ENCODE measurements around the gene SGPL1.

Gene SGPL1

DNA sequence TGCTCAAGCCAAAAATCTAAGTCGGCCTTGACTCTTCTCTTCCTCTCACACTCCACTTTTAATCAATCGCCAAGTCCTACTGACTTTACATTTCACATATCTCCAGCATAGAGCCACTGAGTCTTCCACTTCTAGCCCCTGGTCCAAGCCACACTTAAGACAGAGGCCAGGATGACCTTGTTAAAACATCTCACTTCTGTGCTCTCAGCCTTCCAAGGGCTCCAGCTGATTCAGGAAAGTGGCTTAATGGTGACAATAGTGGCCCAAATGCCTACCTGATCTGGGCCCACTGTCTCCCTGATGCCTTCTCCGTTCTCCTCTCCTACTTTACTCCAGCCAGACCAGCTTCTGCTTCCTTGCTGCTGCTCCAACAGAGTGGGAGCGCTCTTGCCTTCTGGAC is 35.0 kb upstream of the SGPL1 start:
- DNase-seq: no peak

DNA sequence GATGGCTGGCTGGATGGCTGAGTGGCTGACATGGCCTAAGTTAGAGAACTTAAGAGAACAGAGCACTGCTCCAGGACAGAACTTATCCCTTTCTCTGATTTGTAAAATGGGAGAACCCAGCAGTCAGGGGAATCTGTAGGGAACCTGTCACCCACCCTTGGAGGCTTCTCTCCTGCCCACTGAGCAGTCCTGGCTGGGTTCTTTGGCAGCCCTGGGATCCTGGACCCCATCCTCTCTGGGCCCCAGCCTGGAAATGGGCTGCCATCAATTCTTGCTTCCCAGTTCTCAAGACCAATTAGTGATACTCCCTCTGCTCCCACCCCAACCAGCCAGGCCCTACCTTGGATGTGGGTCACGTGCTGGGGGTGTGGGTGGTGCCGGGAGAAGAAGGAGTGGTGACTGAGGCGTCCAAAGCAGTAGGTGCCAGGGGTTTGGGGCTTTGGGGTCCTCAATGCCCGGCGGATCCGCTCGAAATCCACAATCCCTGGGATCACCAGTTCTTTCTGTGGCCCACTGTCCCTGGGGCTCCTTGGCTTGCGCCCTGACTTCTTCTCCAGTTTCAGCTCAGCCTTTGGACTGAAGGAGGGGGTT is 34.2 kb upstream of the SGPL1 start:
- DNase-seq: no peak

DNA sequence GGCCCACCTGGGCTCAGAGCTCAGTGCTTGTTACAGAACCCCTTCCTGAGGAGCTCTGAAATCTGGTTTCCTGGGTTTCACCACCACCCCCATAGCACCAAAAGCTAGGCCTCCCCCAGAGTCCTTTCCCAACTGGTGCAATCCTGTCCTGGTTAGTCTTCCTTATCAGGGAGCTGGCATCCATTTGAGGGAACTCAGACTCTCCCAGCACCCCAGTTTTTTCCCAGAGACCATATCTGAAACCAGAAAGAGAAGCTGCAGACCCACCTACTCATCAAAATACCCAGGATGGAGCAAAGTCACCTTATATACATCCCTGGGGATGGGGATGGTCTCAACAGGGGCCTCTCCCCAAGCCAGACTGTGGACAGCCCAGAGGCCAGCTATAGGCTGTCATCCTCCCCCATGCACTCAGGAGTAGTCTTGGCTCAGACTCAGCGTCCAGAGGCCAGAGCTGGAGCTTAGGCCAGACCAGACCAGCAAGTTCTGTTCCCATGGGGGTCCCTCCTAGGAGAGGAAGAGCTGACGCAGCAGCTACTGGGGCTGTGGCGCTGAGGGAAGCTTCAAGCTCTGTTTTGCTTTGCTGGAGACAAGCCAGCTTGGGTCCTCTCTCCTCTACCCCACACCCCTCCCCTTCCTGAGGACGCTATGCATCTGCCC is 33.5 kb upstream of the SGPL1 start:
- peak; percentile 2 for DNase-seq

DNA sequence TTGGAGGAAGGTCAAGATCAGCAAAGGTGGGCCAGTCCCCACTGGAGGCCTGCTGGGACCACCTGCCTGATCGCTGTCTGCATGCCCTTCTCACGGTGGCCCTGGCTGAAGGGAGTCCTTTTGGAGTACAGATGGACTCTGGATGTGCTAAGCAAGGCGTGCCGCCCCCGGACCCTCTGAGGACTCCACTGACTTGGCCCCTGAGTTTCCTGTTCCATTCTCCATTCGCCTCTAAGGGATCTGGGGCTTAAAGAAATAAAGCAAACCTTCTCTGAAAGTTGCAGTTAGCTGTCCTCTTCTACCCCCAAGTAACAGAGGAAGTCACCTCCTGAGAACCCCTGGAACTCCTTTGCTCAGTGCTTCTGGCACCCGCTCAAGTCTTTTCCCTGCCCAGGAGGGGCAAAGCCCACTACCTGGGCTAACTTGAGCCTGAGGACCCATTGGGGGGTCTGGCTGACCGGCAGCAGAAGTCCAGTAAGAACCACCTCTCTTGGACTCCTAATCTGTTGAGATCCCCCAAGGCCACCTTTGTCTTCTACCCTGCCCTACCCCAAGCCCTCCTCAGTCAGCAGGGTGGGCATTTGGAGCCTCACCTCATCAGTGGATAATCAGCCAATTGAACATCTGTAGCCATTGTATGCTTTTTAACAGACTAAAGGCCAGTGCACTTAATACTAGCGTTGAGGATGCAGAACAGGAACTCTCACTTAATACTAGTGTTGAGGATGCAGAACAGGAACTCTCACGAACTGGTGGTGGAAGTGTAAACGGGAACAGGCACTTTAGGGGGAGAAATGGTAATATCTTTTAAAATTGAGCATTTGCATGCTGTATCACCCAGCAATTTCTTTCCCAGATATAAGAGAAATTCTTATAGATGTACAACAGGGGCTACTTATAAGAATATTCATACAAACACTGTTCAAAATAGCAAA is 32.7 kb upstream of the SGPL1 start:
- no peak for DNase-seq

DNA sequence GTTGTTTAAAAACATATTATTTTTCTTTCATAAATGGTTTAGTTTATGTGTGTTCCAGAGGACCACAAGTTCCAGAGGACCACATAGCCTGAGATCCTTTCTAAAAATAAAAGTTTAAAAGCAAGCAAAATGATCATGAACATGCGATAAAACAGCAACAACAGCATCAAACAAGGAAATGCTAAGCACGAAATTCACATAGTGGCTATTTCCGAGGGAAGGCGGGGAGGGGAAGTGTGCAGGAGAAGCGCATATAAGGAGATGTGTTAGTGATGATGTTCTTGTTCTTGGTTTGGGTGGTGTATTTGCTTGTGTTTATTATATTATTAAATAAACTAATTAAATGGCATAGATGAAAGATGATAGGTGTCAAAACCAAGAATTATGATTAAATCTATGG is 31.7 kb upstream of the SGPL1 start:
- DNase-seq: no peak

DNA sequence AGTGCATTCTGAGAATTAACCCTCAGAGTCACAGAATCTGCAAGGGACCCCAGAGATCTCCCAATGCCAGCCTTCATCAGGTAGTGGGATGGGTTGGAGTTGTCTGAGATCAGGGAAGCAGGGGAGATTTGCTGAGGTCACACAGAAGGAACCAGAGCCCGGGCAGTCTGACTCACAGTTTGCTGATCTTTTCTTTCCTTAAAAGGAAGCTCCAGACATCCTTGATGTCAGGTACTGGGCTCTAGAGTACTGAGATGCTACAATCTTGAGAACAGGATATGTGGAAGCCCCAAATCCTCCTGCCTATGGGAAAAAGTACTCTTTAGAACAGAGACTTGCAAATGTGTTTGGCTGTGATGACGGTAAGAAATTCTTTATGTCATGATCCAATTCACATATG is 31.3 kb upstream of the SGPL1 start:
- no peak for DNase-seq

DNA sequence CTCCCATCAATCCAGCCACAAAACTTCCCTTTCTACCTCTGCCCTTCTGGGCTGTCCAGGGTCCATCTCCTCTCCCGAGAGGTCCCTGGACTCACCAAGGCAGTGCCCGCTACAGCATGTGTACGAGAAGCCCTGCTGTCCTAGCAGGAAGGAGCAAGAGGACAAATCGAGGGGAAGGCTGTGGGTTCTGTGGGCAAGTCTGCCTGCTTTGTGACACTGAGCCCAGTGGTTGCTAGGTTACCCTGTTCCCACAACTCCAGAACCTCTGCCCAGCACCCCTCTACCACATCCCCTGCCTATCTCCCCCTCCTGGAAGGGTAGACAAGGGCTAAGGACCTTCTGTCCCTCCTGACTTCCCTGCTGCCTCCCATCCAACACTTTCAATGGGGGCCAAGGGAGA is 30.6 kb upstream of the SGPL1 start, which contains the start of gene TBATA:
Gene TBATA, minus strand, starts transcription at position 188 of the 400 bp plus-strand sequence. CDS start 1,998 bp downstream, outside the sequence.
- no peak for DNase-seq

DNA sequence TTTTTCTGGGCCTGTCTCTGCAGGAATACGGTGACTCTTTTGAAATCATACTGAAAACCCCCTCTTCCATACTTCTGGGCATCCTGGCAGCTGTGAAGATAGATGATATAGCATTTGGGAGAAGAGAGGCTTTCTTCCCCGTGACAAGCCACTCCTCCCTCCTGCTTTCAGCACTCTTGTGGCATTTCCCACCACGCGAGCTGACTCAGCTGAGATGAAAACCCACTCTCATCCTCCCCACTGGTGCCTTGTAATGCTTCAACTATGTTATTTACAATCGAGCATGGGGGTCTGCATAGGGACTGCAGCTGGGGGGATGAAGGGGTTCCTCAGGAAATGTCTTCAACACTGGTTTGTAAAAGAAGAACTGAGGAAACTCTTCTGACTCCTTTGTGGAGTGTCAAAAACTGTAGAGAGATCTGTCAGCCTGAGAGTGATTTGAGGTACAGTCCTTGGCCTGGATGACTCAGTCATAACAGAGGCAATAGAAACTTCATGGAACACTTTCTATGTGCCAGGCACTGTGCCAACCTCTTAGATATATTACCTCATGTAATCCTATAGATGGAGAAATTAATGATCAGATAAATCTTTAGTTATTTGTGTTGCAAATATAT is 28.8 kb upstream of the SGPL1 start:
- no peak for DNase-seq

DNA sequence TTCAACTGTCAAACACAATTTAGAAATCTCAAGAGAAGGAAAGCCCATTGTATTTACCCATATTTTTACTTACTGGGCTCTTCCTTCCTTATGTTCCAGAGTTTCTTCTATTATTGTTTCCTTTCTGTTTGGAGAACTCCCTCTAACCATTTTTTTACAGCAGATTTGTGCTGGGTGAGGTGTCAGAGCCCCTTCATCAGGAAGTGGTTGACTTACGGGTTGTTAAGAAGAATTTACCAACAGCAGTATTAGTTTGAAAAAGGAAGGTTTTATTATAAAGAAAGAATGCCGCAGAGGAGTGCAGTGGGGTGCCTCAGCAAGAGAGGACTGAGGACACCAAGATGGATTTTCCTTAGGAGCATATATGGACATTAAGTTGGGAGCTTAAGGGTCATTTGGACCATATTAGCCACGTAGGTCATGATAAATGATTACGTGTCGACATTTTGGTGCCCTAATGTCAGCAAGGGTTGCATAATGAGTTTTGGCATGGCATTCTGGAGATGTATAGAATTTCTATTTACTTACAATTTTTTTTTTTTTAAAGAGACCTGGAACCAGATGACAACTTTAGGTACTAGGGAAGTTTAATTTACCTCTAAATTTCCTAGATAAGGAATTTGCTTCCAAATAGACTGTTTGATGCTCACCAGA is 24.2 kb upstream of the SGPL1 start:
- DNase-seq: no peak

DNA sequence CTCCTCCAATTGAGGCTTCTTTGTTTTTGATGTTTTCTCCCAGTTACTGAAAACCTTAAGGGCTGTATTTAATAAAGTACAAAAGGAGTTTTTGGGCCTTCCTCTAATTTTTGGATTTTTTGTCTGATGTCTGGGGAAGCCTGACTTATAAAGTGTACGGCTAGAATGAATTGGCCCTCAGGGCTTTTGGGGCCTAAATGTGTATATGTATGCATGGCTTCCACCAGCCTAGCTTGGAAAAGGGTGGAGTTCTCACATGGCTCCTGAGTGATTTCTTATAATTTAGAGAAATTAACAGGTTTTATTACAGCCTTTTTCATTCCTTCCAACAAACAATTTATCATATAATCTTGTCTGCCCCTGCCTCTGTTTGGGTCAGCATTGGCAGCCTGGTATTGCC is 20.1 kb upstream of the SGPL1 start:
- DNase-seq: no peak

DNA sequence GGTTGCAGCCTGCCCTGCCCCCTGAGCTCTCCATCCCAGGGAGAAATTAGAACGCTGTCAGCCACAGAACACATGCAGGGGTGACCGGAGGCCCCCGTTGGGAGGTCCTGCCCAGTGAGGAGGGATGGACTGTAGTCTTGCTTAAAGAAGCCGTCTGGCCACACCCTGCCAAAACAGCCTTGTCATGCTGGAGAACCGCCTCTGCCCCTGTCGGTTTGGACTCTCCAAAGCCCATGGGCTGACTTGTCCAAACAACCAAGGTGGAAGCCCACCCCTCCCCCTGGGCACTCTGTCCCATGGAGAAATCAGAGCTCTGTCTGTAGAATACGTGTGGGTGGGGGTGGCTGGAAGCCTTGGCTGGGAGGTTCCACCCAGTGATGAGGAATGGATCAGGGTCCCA is 17.9 kb upstream of the SGPL1 start:
- no peak for DNase-seq

DNA sequence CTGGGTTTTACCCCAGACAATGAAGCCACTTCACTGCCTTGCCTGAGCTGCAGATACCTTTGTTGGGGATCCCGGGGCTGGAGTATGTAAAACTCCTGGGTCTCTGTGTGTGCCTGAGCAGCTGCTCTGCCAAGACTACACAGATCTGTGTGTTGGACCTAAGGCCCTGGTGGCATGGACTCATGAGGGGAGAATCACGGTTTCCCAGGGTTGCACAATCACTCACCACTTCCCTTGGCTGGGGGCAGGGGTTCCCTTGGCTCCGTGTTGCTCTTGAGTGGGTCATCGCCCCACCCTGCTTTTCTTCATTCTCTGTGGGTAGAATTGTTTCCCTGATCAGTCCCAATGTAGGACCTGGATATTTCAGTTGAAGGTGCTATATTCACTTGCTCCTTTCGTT is 16.6 kb upstream of the SGPL1 start:
- DNase-seq: no peak

DNA sequence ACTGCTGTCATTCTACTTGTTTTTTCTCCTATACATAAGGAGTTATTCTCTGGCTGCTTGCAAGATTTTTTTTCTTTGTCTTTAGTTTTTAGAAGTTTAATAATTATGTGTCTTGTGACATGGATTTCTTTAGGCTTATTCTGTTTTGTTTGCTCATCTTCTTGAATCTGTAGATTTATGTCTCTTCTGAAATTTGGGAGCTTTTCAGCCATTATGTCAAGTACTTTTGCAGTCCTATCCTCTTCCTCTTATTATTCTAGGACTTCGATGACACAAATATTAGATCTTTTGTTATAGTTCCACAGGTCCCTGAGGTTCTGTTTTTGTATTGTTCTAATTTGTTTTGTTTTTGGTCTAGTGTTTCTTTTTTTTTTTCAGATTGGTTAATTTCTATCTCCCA is 13.9 kb upstream of the SGPL1 start:
- DNase-seq: no peak

DNA sequence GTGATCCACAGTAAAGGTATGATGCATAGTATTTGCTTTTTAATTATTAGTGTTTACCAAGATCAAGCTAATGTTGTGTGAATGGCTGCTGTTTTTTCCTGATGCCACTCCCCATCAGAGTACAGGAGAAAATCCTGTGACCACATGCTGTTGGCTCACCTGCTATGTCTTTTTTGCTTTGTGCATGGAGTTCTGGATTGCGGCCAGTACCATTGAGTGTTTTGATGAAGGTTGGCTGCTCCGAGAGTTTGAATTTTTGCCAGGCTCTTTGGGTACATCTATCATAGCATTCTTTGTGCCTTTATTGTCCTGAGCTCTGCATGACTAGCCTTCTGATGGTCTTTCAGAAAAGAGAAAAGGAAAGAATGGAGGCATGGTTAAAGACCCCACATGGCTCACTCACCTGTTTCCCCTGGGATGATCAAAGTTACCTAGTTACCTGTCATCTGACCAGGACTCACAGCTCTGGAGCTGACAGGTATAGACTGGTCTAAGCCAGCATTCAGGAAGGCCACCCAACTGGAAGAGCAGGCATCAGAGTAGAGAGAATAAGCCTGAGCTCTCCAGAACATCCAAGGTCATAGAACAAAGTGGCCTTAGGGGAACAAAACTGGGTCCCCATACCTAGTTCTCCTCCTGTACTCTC is 11.8 kb upstream of the SGPL1 start:
- peak; percentile 90 for DNase-seq

DNA sequence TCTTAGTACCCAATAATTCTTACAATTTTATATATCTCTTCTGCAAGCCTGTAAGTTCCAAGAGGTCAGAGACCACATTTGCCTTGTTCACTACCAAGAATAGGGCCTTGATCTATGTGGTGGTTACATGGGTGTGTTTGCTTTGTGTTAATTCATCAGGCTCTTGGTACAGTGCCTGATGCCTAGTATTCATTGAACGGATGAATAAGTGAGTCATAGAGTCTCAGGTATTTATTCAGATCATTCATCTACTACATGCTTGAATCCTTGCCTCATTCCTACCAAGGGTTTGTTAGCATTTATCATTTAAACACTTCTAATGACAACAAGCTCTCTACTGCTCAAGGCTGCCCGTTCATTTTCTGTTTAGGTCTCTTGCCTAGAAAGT is 11.3 kb upstream of the SGPL1 start:
- DNase-seq: peak; percentile 28

DNA sequence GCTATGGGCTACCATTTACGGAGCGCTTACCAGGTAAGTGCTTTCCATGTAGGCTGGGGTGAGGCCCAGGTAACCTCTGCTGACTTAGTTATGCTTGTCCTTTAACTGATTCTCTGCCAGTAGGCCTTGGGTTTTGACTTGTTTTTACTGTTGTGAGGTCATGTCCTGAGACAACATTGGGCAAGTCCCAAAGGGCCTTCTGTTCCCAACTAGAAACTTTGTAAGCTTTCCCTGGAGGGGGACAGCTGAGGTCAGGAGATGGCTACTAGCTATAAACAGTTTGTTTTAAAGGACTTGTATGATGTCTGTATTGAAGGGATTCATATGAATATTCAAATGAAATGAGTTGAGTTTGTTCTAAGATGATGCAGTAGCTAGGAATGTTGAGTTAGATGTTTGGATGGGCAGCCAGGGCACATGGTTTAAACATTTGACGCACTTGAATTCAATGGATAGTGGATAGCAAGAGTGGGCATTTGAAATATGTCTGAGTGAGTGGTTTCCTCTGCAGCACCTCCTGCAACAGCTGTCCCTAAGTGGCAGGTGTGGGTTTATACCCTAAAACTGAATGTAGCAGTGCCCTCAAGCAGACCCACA is 10.0 kb upstream of the SGPL1 start:
- no peak for DNase-seq

DNA sequence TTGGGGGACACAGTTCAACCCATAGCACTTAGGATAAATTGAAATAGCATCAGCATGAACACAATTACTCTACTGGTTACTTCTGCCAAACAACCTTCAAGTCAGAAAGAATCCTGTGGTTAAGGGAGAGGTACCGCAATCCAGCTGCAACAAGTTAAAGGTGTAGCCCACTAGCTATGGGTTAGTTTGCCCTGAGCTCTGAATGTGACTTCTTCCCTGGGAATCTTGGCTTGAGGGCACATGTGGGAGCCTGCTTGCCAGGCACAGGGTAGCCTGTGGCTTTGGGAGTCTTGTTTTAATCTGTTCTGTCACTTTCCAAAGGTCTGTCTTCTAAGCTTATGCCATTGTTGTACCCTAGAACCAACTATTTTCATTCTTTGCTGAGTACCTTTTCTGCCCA is 8.9 kb upstream of the SGPL1 start:
- no peak for DNase-seq

DNA sequence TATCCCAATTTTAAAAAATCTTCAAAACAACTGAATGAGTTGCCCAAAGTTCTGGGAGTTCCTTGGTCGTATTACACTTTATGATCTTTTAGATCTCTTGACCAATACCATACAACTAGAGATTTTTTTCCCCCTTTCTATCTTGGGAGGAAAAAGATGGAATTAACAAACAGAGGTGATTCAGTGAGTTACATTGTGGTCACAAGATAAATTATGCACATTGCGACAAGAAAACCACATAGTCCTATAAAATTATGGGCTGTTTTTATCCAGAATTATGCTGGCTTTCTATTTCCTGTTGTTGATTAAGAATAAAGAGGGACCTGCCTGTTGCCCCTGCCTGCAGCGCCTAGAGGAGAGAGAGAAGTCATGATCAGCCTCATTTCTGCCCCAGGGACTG is 8.2 kb upstream of the SGPL1 start:
- DNase-seq: no peak

DNA sequence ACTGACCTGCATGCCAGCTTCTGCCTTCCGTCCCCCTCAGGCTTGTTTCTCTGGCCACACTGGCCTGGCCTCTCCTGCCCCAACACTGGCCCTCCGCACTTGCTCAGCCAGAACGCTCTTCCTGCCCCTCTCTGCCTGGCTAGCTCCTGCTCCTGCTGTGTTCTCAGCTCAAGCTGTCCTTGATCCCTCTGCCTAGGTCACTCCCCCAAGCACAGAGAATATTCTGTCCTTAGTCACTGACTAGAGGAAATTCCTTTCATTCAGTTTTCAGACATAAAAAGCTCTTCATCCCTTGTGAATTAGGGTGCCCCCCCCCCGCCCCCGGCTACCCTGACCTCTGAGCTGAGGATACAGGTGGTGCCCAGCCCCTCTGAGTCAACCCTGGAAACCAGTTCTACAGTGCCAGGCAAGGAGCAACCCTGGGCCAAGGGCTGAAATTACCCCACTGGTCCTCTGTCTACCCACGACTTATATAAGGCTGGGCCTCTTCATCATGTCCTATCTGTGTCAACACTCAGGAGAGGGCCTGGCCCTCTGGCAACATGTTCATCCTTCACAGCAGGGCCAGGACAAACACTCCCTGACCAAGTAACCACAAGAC is 6.6 kb upstream of the SGPL1 start:
- no peak for DNase-seq

DNA sequence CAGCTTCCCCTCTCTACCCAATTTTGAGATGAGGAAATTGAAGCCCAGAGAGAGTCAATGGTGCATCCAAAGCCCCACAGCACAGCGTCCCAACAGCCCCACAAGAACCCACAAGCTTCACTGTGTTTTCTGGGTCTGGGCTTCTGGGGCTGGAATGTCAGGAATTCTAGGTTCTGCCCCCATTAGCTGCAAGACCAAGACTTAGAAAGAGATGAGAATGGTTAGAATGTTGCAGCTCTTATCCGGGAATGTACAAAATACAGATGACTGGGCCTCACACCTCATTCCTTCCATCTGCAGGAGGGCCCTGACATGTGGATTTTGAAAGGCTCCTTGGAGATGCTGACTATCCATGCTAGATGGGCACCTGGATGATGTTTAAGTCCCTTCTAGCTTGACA is 6.0 kb upstream of the SGPL1 start:
- DNase-seq: no peak

DNA sequence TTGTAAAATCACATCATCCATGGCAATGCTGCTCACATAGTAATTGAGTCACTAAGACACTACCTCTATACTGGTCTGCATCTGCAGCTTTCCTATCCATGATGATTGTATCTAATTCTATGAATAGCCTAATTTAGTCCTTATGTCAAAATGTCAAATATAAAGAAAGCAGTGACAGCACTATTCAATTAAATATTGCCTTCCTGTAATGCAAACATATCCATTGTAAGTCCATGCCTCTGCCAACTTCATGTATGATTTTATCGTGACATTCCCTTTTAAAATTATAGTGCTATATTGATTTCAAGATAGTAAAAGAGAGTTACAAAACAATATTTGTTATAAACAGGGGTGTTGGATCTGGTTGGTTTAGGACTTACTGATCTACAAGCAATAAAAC is 4.8 kb upstream of the SGPL1 start:
- DNase-seq: no peak

DNA sequence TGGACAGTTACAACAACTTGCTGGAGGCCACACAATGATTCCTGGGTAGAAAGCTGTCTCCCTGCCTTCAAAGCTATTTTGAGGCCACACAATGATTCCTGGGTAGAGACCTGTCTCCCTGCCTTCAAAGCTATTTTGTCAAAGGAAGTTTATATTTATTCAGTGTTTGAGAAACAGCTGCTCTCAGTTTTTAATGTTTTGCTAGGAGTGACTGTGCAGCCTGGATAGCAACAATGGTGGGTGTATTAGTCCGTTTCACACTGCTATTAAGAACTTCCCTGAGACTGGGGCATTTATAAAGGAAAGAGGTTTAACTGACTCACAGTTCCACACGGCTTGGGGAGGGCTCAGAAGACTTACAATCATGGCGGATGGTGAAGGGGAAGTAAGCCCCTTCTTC is 3.9 kb upstream of the SGPL1 start:
- DNase-seq: no peak
